Measurements from ENCODE around the gene SLC9A3.

DNA sequence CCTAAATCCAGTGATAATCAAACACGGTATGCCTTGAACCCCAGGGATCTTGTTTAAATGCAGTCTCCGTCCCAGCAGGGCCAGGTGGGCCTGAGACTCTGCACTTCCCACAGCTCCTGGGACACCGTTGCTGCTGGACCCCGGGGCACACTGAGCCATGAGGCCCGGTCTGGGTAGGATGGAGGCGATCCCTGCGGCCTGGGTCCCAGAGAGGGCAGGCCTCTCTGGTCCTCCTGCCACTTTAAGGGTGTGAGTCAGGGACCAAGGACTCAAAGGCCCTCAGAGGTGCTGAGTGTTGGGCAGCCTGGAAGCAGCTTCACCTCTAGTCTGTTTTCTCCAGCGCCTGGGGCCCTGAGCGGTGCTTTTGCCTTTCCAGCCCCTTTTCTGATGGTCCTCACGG is 34.1 kb upstream of the SLC9A3 start:
- TF ChIP-seq GATA2 (IDR thresholded peaks at IDR 0.05; ENCODE audit: low read depth, low read length) (no peak), GATA3 (IDR thresholded peaks at IDR 0.05; ENCODE audit: low read depth, low read length) (no peak)

All from SH-SY5Y (cell line).